GM12878 (cell line): ENCODE results near the gene PSENEN. TPM values are rescaled to one million over a fixed set of nuclear protein-coding genes. Genes with fewer than 3 reads are reported as not detected.
A peak's percentile ranks its signal among the peaks of the same experiment; 100 is the strongest.

Source experiments
- ATAC-seq: fragments of 200-7000 bp; cut with Tn5 transposase; 3 replicates; pipeline ENCODE4 v1.9.1; 2020; ENCODE audit warnings: mild to moderate bottlenecking, moderate library complexity
- BruUV-seq: library from RNA; stranded (reverse); fragments of 400-500 nt; replicated peaks from 2 replicates; lab custom pipeline; 2021; lab: Mats Ljungman, UMichigan
- CTCF ChIA-PET: fragments of 300-600 bp; sonication (Branson Sonifier 250); formaldehyde crosslinking; extraction: SDS; loops from one replicate; lab custom pipeline; 2021; ENCODE audit warnings: inconsistent platforms; lab: Yijun Ruan, JAX
- POLR2A ChIA-PET: fragments of 350-600 bp; formaldehyde crosslinking; extraction: SDS; loops from one replicate; lab custom pipeline; 2021; ENCODE audit warnings: inconsistent platforms; lab: Charles Lee
- RAD21 ChIA-PET: fragments of 300-600 bp; sonication (Branson Sonifier 250); formaldehyde crosslinking; loops from one replicate; lab custom pipeline; 2023; ENCODE audit warnings: antibody characterized with exemption; ENCODE audit not compliant: unreplicated experiment; lab: Charles Lee
- SMC1A ChIA-PET: fragments of 300-600 bp; sonication (Branson Sonifier 250); formaldehyde crosslinking; loops from one replicate; lab custom pipeline; 2023; ENCODE audit not compliant: unreplicated experiment, uncharacterized antibody; lab: Charles Lee
- DNase-seq: peaks from one replicate; pipeline ENCODE4 v3.0.0-alpha.2; 2011; ENCODE audit warnings: low read depth, low spot score
- FAIRE-seq: peaks from 3 replicates; lab custom pipeline; 2011; peaks lifted over from hg19 to GRCh38; lab: Jason Lieb, UNC
- H2AFZ ChIP-seq: 2 replicates; pipeline ENCODE4 v1.6.0; 2011; ENCODE audit warnings: low read depth, low read length, control low read depth; ENCODE audit not compliant: control insufficient read depth
- H3K27ac ChIP-seq: 2 replicates; pipeline ENCODE4 v1.5.1; 2011; ENCODE audit warnings: control low read depth; ENCODE audit not compliant: control insufficient read depth, insufficient read depth
- H3K27me3 ChIP-seq, 2 experiments: replicated peaks in 1 of 2; 2 replicates each; pipeline versions ENCODE4 v1.6.0 to v1.6.1; 2011; ENCODE audit warnings: low read length in 1 of 2; ENCODE audit not compliant: control insufficient read depth in 2 of 2, insufficient read depth in 2 of 2
- H3K36me3 ChIP-seq, 2 experiments: 2 replicates each; pipeline ENCODE4 v1.5.1; 2011; ENCODE audit warnings: low read length in 1 of 2; ENCODE audit not compliant: control insufficient read depth in 2 of 2, insufficient read depth in 2 of 2
- H3K4me1 ChIP-seq: 2 replicates; pipeline ENCODE4 v1.6.1; 2011; ENCODE audit warnings: mild to moderate bottlenecking, low read length, moderate library complexity, mixed read lengths; ENCODE audit not compliant: control insufficient read depth, insufficient read depth
- H3K4me2 ChIP-seq: 2 replicates; pipeline ENCODE4 v1.6.0; 2011; ENCODE audit warnings: control low read depth; ENCODE audit not compliant: control insufficient read depth, insufficient read depth
- H3K4me3 ChIP-seq: fragments of 200-600 bp; sonication (generic); 2 replicates; pipeline ENCODE4 v1.5.1; 2016
- H3K79me2 ChIP-seq: 2 replicates; pipeline ENCODE4 v1.6.0; 2011; ENCODE audit warnings: low read length; ENCODE audit not compliant: control insufficient read depth, insufficient read depth
- H3K9ac ChIP-seq: 2 replicates; pipeline ENCODE4 v1.8.0; 2011; ENCODE audit warnings: low read length, control low read depth, mixed read lengths; ENCODE audit not compliant: control insufficient read depth, insufficient read depth
- H3K9me3 ChIP-seq: replicated peaks from 3 replicates; pipeline ENCODE4 v1.5.1; 2011; ENCODE audit warnings: mild to moderate bottlenecking, low read length; ENCODE audit not compliant: control insufficient read depth, insufficient read depth
- H4K20me1 ChIP-seq: 2 replicates; pipeline ENCODE4 v1.6.0; 2011; ENCODE audit not compliant: control insufficient read depth, insufficient read depth
- ASH2L ChIP-seq: fragments of 300-600, 200-600 bp; sonication (generic); IDR thresholded peaks from 2 replicates; pipeline ENCODE4 v1.6.1; 2017; ENCODE audit warnings: low read depth, mild to moderate bottlenecking, borderline replicate concordance
- E2F4 ChIP-seq: IDR thresholded peaks from 2 replicates; pipeline ENCODE4 v1.6.1; 2012; ENCODE audit warnings: low read depth, low read length, improper control_type of control experiment
- MXI1 ChIP-seq: fragments of 150-350 bp; IDR thresholded peaks from 2 replicates; pipeline ENCODE4 v1.6.1; 2011; ENCODE audit warnings: low read depth, mild to moderate bottlenecking, inconsistent platforms, low read length, improper control_type of control experiment
- POLR2A ChIP-seq: IDR thresholded peaks from 2 replicates; pipeline ENCODE4 v1.6.1; 2011; ENCODE audit warnings: low read depth, mild to moderate bottlenecking, low read length
- WGBS: methylation state at CpG from one replicate; pipeline ENCODE4 v1.1.6; 2016; ENCODE audit warnings: low lambda C conversion rate; ENCODE audit not compliant: insufficient replicate concordance, insufficient coverage; ENCODE audit errors: missing lambda C conversion rate; 5-methylcytosine and 5-hydroxymethylcytosine counted together
- in situ Hi-C: fragments of 300-500 bp; cut with MboI; formaldehyde crosslinking; loops from 9 replicates; pipeline ENCODE4 v1.14.3; 2018; ENCODE audit warnings: mixed read lengths
- intact Hi-C: fragments of 100-400 bp; cut with micrococcal nuclease; formaldehyde crosslinking; loops from one replicate; pipeline ENCODE4 v1.14.2; 2022; ENCODE audit not compliant: unreplicated experiment
- polyA plus RNA-seq, 11 experiments: library from polyadenylated mRNA; depleted of rRNA in 4 of 11; unstranded in 6 of 11; stranded (reverse) in 5 of 11; fragments of >200 nt; fragmentation: Nextera tagmentation in 4 of 11; fragmentation: Illumina TruSeq in 1 of 11; extraction: Ambion mirVana in 4 of 11; extraction: Trizol in 1 of 11; gene quantifications; 1 replicate in 1 of 11; 2 replicates in 10 of 11; pipeline versions ENCODE4 v1.2.1 to v1.2.3, GENCODE V29; 2011 to 2016; ENCODE audit warnings: inconsistent platforms in 2 of 11, missing spikeins in 2 of 11, low read depth in 1 of 11
- total RNA-seq, 4 experiments: library from RNA; depleted of rRNA in 3 of 4; stranded (reverse); fragments of >200 nt in 3 of 4; fragmentation: Illumina TruSeq in 1 of 4; extraction: Trizol in 1 of 4; gene quantifications; 2 replicates each; pipeline versions ENCODE4 v1.2.1 to v1.2.3, GENCODE V29; 2013 to 2021

PSENEN gene
- total and polyA plus RNA-seq, 10 of the 15 experiments (the other 5 are each of a cell fraction or from before 2014, with no cell fraction given) = 14.4 to 178 (median 43.5) TPM

- CTCF ChIA-PET = no interaction called here
- RAD21 ChIA-PET = no interaction called here
- Histone ChIP-seq H3K4me3 (no peak overlapping the region), H4K20me1 (no peaks in the 10 kb centered on the region; the same call in 1 of the 2 replicates), H2AFZ (no peak overlapping the region), H3K79me2 (peaks cover 26% of the 10 kb centered on the region), H3K4me1 (peaks cover 10% of the 10 kb centered on the region), H3K9ac (no peak overlapping the region), H3K27me3 (no peaks in the 10 kb centered on the region), H3K36me3 (peaks cover 23 to 31% of the 10 kb centered on the region in 2 experiments), H3K27ac (no peak overlapping the region), H3K9me3 (no peaks in the 10 kb centered on the region), H3K4me2 (0 out of 2 replicates have a peak overlapping the region, but pooled peaks have one; percentile 22)
- TF ChIP-seq POLR2A (peak; percentile 52), E2F4 (no peak)
- intact Hi-C loops = no loop called here
- POLR2A ChIA-PET = no interaction called here
- ATAC-seq (no peak), FAIRE-seq (no peak), DNase-seq (no peak)
- WGBS = 88% methylated on average over 16 of the region's 16 CpGs
- no TSS peak for BruUV-seq
- SMC1A ChIA-PET = no interaction called here
- in situ Hi-C loops = no loop called here
These were observed 24.1 kb upstream of the PSENEN start for GRCh38 chr19:35721374-35721773.

GRCh38 chr19:35722461-35722860, 23.0 kb upstream of the PSENEN start:
- DNase-seq (no peak), FAIRE-seq (no peak), ATAC-seq (no peak)
- 100% methylated on average over 14 of the region's 14 CpGs for WGBS
- POLR2A ChIA-PET = no interaction called here
- Histone ChIP-seq H3K79me2 (peaks cover 19% of the 10 kb centered on the region), H3K9ac (no peak overlapping the region), H3K9me3 (no peaks in the 10 kb centered on the region), H4K20me1 (no peaks in the 10 kb centered on the region; the same call in 1 of the 2 replicates), H3K4me1 (peaks cover 10% of the 10 kb centered on the region), H3K36me3 (peaks cover 27 to 37% of the 10 kb centered on the region in 2 experiments), H3K27ac (no peak overlapping the region), H3K4me2 (no peak overlapping the region), H3K27me3 (no peaks in the 10 kb centered on the region), H2AFZ (no peak overlapping the region), H3K4me3 (no peak overlapping the region)
- SMC1A ChIA-PET = no interaction called here
- RAD21 ChIA-PET = no interaction called here
- TF ChIP-seq ASH2L (no peak), MXI1 (no peak)
- intact Hi-C loops = no loop called here
- in situ Hi-C loops = no loop called here
- CTCF ChIA-PET = no interaction called here
- no TSS peak for BruUV-seq
